ENCODE data around the gene CACNA2D2.

CACNA2D2 gene

DNA sequence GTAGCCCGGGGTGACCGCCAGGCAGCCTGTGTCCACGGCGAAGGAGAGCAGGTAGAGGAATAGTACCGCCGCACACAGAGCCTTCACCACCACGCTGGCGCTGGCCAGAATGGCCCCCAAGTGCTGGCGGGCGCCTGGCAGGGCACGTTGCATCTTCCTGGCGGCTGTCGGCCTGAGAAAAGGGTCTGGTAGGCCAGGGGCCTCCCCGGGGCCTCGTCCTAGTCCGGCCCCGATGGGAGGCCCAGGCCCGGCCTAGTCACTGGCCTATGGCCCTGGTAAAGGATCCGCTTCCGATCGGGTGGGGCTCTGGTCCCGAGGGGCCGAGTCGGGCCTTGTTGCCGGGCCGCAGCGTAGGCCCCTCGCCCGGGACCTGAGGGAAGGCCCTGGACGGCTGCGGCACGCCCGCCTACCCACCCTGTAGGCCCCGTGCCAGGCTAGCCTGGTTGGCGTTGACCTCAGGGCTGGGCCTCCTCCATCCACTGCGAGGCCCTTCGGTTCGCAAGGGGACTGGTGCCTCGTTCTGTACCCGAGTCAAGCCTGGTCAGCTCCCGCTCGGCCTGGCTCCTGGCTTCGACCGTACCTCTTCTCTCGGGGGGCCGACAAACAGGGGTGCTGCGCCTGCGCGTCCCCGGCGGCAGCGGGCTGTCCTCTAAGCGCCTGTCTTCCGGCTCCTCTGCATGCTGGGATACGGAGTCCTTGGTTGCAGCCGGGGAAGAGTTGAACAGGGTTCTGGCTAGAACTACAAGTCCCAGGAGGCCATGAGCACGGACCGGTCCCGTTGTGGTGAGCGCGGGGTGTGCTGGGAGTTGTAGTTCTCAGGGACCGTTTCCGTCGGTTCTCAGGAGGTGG lies 144.3 kb downstream of the CACNA2D2 start, which contains the start of gene TMEM115:
TMEM115 (minus strand) TSS at position 611 of the 849 bp plus-strand sequence; CDS start at position 153, 458 bp downstream.
- peak; percentile 98 for DNase-seq

DNA sequence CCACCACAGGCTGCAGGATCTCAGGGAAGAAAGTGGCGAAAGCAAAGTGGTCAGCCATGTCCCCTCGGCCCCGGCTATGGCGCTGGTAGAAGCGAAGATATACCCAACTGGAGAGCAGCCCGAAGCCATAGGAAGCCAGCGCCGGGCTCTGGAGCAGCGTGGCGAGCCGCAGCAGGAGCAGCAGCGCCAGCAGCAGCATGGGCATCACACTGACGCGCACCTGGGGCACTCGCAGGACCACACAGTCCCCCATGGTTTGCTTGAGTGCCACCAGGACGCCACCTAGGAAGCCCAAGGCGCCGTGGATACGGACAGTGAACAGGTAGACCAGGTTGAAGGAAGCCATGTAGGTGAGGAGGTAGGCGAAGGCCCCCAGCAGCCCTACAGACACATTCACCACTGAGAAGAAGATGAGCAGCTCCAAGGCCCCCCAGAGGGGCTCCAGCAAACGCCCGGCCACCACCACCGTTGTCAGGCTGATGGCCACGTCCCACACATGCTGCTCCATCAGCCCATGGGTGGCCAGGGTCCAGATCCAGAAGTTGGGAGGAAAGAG lies 145.0 kb downstream of the CACNA2D2 start:
- DNase-seq = no peak

DNA sequence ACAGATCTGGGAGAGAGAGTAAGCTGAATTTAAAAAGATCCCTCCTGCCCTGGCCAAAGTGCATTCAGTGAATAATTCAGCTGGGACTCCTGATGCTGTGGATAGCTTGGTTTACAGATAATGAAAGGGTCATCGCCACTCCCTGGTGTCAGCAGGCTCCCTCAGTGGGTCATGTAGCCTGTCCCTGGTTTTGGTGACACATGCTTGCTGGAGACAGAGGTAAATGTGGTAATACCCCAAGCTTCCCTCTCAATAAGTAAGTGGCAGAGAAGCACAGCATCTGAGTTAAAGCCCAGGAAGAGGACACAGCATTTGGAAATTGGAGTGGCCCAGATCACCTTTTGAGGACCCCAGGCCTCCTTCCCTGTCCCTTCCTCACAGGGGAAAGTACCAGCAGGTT lies 146.0 kb downstream of the CACNA2D2 start:
- DNase-seq = no peak

DNA sequence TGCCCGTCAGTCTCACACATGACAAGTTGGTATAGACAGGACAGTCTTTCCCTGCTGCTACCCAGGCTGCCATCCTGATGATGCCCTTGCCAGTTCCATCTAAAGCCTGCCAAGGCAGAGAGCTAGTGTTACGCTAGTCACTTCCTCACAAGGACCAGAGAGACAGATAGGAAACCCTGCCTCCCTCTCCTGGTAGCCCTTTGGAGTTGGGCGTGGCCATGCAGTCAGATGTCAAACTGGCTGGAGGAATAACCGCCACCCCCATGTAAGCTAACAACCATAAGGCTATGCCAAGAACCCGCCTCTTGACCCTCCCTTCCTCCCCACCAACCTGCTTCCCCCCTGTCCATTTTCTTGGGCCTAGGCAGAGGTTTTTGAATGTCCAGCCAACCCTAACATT lies 146.9 kb downstream of the CACNA2D2 start:
- no peak for DNase-seq

DNA sequence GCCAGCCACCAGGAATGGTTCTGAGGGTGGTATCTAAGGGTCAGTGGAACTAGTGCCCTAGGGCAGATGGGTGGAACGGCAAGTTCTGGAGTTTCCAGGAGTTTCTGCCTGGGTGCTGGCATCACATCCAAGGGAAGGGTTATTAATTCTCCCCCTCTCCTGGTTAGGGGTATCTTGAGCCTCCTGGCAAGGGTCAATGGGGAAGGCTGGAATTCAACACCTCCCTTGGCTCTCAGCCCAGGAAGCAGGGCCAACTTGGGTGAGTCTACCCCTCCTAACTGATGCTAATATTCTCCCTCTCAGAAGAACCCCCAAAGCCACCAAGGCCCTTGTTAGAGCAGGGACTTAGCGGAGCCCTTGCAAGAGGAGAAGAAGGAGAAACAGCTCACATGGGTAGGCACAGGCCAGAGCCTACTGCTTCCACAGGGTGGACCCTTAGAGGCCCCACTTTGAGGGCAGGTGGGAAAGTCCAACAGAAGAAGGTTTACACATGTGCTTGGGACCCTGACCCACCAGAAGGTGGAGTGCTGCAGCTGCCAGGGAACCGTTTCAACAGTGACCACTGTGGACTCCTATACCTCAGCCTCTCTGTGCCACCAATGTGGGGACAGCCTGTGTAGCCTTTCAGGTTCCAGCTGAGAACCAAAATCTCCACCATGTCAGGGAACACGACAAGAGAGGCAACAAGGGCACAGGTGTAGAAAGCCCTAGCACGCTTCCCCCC lies 147.4 kb downstream of the CACNA2D2 start:
- no peak for DNase-seq

DNA sequence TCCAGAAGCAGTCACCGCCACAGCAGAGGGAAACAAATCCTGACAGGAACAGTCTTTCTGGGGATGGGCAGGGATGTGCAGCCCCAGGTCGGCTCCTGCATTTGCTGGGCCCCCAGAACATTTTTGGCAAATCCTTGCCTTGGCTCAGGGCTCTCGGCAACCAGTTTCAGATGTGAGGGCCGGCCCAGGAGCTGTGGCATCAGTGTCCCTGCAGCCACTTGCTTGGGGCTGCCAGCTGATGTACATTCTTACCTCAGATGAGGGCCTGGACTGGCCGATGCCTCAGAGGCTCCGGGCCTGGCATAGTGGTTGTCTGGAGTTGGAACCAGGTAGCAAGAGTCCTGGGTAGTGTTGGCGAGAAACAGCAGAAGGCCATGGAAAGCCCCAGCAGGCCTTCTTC lies 148.6 kb downstream of the CACNA2D2 start:
- no peak for DNase-seq

DNA sequence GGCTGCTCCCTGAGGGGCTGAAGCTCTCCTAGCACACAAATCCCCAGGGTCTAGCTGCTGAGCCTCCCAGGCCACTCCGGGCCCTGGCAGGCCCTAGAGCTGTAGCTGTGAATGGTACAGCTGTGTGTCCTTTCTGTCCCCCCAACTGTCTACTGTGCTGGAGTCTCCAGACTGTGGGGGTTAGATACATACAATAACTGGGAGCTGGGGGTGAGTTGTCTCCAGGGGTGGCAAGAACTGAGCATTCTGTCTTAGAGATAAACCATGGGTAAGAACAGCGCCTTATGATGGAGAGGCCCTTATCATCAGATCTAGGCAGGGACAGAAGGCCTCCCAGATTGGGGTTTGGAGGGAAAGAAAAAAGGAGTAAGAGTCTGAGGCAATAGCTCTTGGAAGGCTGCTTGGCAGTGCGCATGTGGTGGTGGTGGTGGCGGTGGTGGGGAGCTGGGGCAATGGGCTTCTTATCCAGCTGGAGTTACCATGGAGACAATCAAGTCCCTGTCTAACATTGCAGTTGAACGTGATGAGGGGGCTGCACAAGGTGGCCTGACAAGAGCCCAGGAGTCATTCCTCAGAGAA lies 149.2 kb downstream of the CACNA2D2 start:
- no peak for DNase-seq

DNA sequence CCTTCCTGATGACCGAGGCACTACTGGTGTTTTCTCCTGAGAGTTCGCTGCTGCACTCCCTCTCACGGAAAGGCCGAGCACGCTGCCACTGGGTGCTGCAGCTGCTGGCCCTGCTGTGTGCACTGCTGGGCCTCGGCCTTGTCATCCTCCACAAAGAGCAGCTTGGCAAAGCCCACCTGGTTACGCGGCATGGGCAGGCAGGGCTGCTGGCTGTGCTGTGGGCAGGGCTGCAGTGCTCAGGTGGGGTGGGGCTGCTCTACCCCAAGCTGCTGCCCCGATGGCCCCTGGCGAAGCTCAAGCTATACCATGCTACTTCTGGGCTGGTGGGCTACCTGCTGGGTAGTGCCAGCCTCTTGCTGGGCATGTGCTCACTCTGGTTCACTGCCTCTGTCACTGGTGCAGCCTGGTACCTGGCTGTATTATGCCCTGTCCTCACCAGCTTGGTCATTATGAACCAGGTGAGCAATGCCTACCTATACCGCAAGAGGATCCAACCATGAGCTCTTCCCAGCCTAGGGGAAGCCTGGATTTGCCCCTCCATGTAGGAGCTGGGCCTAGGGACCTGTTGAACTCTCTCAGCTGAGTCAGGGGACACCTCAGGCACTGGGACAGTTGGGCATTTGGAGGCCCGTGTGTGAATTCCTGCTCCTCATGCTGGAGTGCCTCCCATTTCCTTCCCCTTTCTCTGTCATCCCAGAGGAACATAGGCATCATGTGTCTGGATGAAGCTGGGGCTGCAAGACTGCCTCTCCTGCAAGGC lies 150.0 kb downstream of the CACNA2D2 start:
- DNase-seq = no peak

DNA sequence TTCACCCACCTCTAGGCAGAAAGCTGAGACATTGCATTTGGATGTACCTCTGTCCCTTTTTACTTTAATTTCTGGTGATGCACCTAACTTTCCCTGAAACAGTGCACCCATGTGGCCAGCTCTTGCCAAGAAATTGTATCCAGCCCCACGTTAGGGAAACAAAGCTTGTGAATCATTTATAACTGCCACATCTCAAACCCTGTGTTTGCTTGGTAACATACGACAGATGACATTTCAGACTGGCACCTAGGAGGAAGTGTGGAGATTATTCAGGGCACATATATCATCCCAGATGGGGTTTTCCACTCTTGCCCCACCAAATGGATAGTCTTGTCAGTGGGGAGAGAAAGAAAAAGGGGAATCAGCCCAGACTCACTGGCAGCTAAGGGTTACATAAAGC lies 150.7 kb downstream of the CACNA2D2 start:
- peak; percentile 51 for DNase-seq

DNA sequence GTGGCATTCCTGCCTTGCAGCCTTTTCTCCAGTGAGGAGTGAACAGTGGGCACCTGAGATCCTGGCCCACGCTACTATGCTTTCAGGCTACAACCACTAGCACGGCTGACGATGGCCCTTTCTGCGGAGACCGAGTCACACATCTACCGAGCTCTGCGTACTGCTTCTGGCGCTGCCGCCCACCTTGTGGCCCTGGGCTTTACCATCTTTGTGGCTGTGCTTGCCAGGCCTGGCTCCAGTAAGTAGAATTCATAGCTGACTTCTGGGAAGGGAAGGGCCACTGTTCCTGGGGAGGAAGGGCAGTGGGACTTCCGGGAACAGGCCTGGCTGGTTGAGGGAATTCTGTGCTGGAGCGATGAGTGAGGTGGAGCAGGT lies 152.1 kb downstream of the CACNA2D2 start:
- no peak for DNase-seq

DNA sequence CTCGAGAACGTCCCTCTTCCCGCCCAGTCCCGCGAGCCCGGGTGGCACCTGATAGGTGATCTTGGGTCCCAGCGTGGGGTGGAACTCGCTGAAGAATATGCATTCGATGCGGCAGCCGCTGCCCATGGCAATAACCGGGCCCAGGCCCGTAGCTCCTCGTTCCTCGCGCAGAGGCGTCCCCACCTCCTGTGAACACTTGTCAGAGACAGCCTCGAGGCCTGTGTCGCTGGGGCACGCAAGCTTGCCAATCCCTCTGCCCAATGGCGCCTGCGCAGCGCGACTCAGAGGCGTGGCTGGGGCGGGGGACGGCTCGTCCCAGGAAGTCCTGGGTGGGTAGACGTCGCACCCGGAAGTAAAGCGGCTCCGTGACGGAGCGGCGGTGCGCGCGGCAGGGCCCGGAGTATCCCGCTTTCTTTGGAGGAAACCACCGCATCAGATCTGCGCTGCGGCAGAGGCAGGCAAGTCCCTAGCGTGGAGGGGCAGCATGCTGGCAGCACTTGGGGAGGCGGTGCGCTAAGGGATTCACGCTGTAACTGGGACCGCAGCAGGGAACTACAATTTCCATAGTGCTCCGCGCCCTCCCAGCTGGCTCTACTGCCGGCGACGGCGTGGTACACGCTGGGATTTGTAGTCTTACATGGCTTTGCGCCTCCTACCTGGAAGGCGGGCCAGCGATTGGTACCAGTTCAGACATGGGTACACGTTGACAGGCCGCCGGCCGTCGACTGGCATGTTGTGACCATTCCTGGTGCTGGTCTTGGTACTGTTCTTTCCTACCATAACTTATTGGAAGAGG lies 152.7 kb downstream of the CACNA2D2 start, which contains the start of the genes CYB561D2 and NPRL2:
CYB561D2 (plus strand) TSS at position 336 of the 796 bp plus-strand sequence. CDS start 572 bp downstream, outside the sequence.
NPRL2 (minus strand) TSS at position 249 of the 796 bp plus-strand sequence; CDS start at position 126, 123 bp downstream.
- peak; percentile 90 for DNase-seq

DNA sequence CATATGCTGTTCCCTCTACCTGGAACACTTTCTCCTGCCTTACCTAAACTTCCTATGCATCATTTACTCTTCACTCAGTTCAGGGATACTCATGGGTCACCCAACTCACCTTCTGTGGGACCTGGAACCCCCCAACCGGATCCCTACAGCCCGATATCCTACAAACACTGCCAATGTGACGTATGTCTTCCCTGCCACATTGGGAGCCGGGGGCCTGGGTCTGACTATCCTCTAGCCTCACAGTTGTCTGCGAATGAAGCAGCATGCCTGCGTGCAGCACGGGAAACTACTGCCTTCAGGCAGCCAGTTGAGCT lies 153.3 kb downstream of the CACNA2D2 start:
- no peak for DNase-seq

DNA sequence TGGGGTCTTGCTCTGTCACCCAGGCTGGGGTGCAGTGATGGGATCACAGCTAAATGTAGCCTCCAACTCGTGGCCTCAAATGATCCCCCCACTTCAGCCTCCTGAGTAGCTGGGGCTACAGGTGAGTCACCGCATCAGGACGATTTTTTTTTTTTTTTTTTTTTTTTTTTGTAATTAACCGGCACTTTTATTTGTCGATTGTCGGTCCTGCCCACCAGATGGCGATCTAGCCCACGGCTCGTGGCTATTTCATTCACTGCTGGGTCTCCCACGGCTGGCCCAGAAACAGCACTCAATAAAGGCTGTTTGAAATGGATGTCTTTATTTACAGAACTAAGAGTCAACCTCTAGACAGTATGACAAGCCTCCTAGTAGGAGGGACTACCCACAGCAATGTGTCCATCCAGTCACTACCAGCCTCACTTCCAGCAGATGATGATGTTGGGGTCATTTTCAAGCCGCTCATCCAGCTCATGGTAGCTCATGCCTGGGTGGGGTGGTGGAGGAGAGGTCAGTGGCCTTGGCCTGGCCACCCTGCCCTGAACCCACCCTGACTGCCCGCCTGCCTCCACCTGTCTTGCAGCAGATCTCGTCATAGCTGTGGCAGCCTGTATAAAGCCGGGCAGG lies 156.1 kb downstream of the CACNA2D2 start:
- peak; percentile 61 for DNase-seq

DNA sequence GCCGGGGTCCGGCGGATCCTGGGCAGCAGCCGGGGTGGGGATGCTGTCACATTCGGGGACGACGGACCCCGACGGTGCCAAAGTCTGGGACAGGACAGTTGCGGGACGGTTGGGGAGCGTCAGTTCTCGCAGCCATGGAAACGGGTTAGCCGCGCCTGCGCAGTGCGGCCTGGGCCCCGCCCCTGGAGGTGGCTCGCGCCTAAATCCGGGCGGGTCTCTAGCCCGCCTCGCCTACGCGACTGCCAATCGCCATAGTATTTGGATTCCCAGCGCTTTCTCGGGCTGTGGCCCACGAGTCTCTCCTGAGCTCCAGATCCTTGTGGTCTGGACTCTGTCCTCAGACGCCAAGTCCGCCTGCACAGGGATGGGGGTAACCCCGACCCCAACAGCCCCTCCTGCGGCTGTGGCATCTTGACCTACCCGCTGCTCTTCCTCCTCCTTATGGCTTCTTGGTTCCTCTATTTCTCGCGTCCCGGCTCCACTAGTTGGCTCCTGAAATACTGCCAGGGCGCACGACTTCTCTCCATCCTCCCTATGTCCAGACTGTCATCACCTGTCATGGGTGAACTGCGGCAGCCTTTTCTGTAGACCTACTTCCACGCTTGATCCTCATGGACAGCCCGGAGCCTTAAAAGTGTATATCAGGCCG lies 157.7 kb downstream of the CACNA2D2 start, which contains the start of gene ZMYND10:
ZMYND10 (minus strand) TSS at position 147 of the 649 bp plus-strand sequence. CDS start 153 bp downstream, outside the sequence.
- peak; percentile 14 for DNase-seq

DNA sequence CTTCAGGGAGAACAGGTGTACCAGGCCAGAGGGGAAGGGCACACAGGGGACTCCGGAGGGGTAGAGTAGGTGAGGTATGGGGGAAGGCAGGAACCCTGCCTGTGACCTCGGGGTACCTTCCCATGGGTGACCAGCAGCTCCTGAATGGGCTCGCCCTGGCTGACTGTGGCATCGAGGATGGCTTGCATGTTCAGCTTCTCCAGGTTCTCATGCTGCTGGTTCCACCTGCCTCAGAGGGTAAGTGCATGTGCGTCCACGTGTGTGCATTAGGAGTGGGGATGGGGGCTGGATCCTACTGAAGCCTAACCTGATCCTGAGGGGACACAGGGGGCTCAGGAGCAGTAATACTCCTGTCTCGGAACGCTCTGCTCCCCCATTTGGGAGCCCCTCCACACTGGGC lies 158.4 kb downstream of the CACNA2D2 start:
- DNase-seq = no peak

DNA sequence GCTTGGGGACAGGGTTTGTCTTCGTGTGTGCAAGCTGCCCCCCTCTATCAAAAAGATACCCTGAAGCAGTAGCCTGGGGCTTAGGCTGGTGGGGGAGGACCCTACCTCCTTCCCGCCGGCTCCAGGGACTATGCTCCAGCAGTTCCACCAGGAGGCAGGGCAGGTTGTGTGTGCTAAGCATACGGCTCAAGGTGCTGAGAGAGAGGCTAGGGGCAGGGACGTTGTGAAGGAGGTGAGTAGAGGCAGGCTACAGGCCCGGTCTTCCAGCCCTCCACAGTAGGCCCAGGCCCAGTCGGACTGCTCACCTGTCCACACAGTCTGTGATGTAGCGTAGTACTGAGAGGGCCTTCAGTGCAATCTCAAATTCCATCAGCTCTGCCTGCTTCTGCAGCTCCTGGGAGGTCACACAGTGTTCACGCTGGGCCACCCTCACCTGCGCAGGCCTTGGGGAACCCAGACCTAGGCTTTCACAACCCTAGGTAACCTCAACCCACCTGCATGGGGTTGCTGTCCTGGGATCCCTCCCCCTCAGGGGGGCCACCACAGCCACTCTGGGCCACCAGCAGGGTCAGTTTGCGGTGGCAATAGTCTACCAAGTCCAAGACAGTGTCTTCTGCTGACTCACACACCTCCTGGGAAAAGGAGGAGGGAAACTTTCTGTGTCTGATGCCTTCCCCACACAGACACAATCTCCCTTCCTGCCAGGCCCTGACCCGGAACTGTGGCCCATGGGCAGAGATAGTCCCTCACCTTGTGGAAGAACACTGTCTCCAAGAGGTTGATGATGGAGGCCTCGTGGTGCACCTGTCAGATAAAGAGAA lies 160.4 kb downstream of the CACNA2D2 start:
- DNase-seq = no peak

DNA sequence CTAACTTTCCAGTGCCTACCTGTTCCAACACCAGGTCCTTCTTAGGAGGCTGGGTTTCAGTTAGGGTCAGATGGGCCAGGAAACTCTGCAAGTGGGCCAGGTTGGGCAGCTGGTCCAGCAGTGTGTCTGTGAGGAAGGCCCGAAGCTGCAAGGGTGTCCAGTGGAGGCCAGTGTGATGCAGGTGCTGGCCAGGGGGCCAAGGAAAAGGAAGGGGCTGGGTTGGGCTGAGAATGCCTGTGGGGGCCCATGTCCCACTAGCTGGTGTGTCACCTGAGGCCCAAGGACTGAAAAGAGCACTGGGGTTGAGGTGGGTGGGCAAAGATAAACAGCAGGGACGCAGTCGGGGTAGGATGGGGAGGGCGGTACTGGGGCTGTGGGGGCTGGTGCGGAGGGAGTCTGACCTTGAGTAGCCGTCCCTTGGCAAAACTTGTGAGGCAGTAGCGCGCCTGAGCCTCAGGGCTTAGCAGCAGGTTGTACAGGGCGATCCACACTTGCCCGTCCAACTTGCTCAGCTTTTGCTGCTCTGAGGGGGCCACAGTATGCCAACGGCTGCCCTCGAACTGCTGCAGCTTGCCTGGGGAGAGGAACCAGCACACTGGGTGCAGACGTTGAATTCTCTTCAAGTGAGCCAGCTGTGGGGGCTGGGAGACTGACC lies 161.3 kb downstream of the CACNA2D2 start:
- DNase-seq = no peak

DNA sequence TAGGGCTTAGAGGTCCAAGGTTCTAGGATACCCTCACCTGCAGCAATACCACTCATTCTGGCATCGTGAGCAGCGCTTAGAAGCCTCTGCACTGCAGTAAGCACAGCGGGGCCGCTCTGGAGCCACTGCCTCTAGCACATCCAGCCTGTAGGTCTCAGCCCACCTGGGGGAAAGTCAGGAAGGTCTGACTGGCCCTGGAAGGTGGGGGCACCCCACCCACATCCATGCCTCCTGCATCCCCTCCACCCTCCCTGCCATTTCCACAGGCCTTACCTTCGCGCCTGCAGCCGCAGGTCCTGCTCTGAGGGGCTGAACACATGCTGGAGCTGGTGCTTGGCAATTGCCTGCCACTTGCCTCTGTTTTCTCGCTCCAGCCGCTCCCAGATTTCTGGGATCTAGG lies 161.9 kb downstream of the CACNA2D2 start:
- DNase-seq = no peak
